Prostate gland (tissue), 2 donors: ENCODE measurements around the gene ZSWIM5. TPM values are rescaled to one million over a fixed set of nuclear protein-coding genes. Genes with fewer than 3 reads are reported as not detected.

Source experiments
- DNase-seq: peaks from one replicate; pipeline ENCODE4 v3.0.0-alpha.2; 2019; ENCODE audit warnings: low spot score
- H3K27ac ChIP-seq, 2 donors: fragments of 200-600 bp; sonication (generic); 2 replicates each; pipeline ENCODE4 v1.5.1; 2017 to 2019
- H3K27me3 ChIP-seq: fragments of 200-600 bp; sonication (generic); replicated peaks from 2 replicates; pipeline ENCODE4 v1.5.1; 2019; ENCODE audit not compliant: insufficient read depth
- H3K36me3 ChIP-seq, 2 donors: fragments of 200-600 bp; sonication (generic); 1 replicate in 1 of 2; 2 replicates in 1 of 2; pipeline versions ENCODE4 v1.5.1 to v1.8.1; 2017 to 2019
- H3K4me1 ChIP-seq: fragments of 200-600 bp; sonication (generic); replicated peaks from 2 replicates; pipeline ENCODE4 v1.5.1; 2019
- H3K4me3 ChIP-seq, 2 donors: fragments of 200-600 bp; sonication (generic); 2 replicates each; pipeline ENCODE4 v1.5.1; 2017 to 2019
- H3K9me3 ChIP-seq: fragments of 200-600 bp; sonication (generic); 2 replicates; pipeline ENCODE4 v1.5.1; 2017
- POLR2A ChIP-seq: fragments of 450-650 bp; IDR thresholded peaks from one replicate; pipeline ENCODE4 v1.6.1; 2016; ENCODE audit warnings: antibody characterized with exemption, mild to moderate bottlenecking
- POLR2AphosphoS5 ChIP-seq: sonication (generic); formaldehyde crosslinking; IDR thresholded peaks from one replicate; pipeline ENCODE4 v1.6.1; 2017; ENCODE audit warnings: antibody characterized with exemption
- WGBS: methylation state at CpG from one replicate; pipeline ENCODE4 v1.1.5; 2018; 5-methylcytosine and 5-hydroxymethylcytosine counted together
- intact Hi-C: fragments of 100-400 bp; cut with DNase I; formaldehyde crosslinking; loops from one replicate; pipeline ENCODE4 v1.14.2; 2022
- total RNA-seq, 2 donors: library from RNA; depleted of rRNA; stranded (reverse); fragments of >200 nt; gene quantifications; one replicate each; pipeline ENCODE4 v1.1.0, GENCODE V29; 2016
- TF ChIP-seq, protein P1 (sequence below), 4 experiments: fragments of 200-600 bp in 2 of 4; fragments of 450-650 bp in 2 of 4; sonication (generic) in 2 of 4; IDR thresholded peaks; 1 replicate in 3 of 4; 2 replicates in 1 of 4; pipeline ENCODE4 v1.5.1; 2016 to 2019; ENCODE audit warnings: antibody characterized with exemption in 4 of 4, mild to moderate bottlenecking in 2 of 4, moderate library complexity in 2 of 4

ZSWIM5 gene
- total RNA-seq, 2 donors from 2014 or later = 7.2 to 18.6 TPM

DNA sequence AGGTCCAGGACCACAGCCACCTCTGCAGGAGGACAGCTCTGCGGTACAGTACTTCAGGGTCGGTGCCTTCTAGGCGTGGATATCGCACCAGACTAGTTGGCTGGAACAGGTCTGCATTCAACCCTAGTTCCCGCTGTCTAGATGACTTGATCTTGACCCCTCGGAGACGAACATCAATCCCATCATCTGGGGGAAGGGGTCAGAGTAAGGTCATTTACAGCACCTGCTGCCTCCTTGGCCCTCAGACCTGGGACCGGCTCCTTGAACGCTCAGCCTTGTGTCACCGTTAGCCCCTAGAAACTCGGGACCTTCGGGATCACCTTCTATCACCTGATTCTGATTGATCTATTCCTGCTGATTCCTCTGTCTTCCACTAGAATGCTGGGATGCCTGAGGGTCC, 197.9 kb downstream of the ZSWIM5 start:
- Histone ChIP-seq H3K4me3 (no peak overlapping the region), H3K27ac (no peak overlapping the region), H3K36me3 (peaks cover 14 to 31% of the 10 kb centered on the region in 2 donors), H3K4me1 (peaks cover 16% of the 10 kb centered on the region), H3K27me3 (no peaks in the 10 kb centered on the region), H3K9me3 (no peaks in the 10 kb centered on the region)
- DNase-seq = no peak
- intact Hi-C loops = no loop called here
- TF ChIP-seq, protein P1, sequence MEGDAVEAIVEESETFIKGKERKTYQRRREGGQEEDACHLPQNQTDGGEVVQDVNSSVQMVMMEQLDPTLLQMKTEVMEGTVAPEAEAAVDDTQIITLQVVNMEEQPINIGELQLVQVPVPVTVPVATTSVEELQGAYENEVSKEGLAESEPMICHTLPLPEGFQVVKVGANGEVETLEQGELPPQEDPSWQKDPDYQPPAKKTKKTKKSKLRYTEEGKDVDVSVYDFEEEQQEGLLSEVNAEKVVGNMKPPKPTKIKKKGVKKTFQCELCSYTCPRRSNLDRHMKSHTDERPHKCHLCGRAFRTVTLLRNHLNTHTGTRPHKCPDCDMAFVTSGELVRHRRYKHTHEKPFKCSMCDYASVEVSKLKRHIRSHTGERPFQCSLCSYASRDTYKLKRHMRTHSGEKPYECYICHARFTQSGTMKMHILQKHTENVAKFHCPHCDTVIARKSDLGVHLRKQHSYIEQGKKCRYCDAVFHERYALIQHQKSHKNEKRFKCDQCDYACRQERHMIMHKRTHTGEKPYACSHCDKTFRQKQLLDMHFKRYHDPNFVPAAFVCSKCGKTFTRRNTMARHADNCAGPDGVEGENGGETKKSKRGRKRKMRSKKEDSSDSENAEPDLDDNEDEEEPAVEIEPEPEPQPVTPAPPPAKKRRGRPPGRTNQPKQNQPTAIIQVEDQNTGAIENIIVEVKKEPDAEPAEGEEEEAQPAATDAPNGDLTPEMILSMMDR (IDR thresholded peaks at IDR 0.05) = no peak
- TF ChIP-seq POLR2AphosphoS5 (no peak), POLR2A (no peak)
- 95% methylated on average over 12 of the region's 12 CpGs for WGBS

- TF ChIP-seq POLR2AphosphoS5 (no peak), POLR2A (no peak)
- TF ChIP-seq, protein P1 (IDR thresholded peaks at IDR 0.05) = no peak
- peaks cover 15 to 35% of the 10 kb centered on the region in 2 donors for H3K36me3 ChIP-seq
- intact Hi-C loops = no loop called here
- 91% methylated on average over 3 of the region's 3 CpGs for WGBS
- H3K4me1 ChIP-seq = peaks cover 16% of the 10 kb centered on the region
- no peak for DNase-seq
- H3K27me3 ChIP-seq = no peaks in the 10 kb centered on the region
- H3K9me3 ChIP-seq = no peaks in the 10 kb centered on the region
- no peak overlapping the region for H3K4me3 ChIP-seq
- H3K27ac ChIP-seq = no peak overlapping the region
These were observed 198.3 kb downstream of the ZSWIM5 start for GRCh38 chr1:45008076-45008475.

DNA sequence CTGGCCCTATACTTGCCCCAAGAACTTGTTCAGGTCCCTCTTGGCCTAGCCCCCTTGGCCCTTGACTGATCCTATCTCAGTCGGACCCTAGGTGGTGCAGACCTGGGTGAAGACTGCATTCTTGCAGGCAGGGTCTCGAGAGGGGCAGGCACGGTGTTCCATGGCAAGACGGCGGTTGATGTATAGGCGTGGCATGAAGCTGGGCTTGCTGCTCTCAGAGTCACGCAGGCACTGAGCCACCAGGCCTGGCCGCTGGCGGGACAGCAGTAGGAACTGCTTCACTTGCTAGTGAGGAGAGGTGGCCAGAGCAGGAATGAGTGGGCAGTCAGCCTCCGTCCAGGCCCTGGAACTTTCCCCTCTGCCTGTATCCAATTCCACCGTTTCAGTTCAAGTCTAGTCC, 199.1 kb downstream of the ZSWIM5 start:
- Histone ChIP-seq H3K4me3 (no peak overlapping the region), H3K27me3 (no peaks in the 10 kb centered on the region), H3K27ac (no peak overlapping the region), H3K36me3 (peaks cover 15 to 40% of the 10 kb centered on the region in 2 donors), H3K4me1 (peaks cover 16% of the 10 kb centered on the region), H3K9me3 (no peaks in the 10 kb centered on the region)
- DNase-seq = no peak
- WGBS = 80% methylated on average over 11 of the region's 11 CpGs
- intact Hi-C loops = no loop called here
- TF ChIP-seq, protein P1 (IDR thresholded peaks at IDR 0.05) = no peak
- TF ChIP-seq POLR2AphosphoS5 (no peak), POLR2A (no peak)

- intact Hi-C loops = no loop called here
These were observed 200.6 kb downstream of the ZSWIM5 start for GRCh38 chr1:45005761-45006160.

More at GRCh38 chr1:45005761-45006160, 200.6 kb downstream of the ZSWIM5 start:
- no peak overlapping the region for H3K27ac ChIP-seq
- H3K4me3 ChIP-seq = no peak overlapping the region
- no peaks in the 10 kb centered on the region for H3K27me3 ChIP-seq
- TF ChIP-seq, protein P1 (IDR thresholded peaks at IDR 0.05) = no peak
- 89% methylated on average over 6 of the region's 6 CpGs for WGBS
- no peaks in the 10 kb centered on the region for H3K9me3 ChIP-seq
- H3K36me3 ChIP-seq = peaks cover 15 to 40% of the 10 kb centered on the region in 2 donors
- DNase-seq = no peak
- H3K4me1 ChIP-seq = peaks cover 11% of the 10 kb centered on the region
